ENCODE data around the gene KSR2.

Gene KSR2

DNA sequence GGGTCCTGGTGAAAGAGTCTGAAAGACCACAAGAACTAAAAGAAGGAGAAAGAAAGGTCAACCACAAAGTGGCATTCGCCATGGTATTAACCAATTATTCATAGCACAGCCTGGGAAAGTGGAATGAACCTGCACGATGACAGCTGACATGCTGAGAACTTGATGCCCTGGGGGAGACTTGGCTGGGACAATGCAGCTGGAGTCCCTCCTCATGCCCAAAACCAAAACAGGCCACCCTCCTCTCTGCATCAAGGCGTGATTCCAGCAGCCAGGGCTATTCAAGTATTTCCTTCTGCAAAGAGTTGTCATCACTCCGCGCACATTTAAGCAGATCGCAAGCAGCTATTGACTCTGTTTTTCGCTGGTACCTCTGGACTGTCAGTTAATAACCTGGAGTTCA is 440.3 kb downstream of the KSR2 start:
- no peak for DNase-seq (ENCODE audit: low read depth in 3 of 3)

DNA sequence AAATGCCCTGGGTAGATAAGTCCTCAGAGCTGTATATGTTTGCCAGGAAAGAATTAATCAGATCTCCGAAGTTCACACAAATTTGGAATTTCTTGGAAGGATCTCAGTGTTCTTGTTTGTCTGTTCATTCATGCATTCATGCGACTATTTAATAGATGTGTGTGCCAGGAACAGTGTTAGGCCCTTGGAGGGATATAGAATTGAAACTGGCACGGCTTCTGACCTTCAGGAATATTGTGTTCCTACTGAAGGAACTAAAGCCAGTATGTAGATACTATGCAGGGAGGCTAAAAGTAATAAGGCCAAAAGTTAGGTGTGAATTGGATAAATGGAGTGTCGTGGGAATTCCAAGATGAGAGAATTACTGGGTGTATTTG is 441.3 kb downstream of the KSR2 start:
- no peak for DNase-seq (ENCODE audit: low read depth in 3 of 3)

- no peak for DNase-seq (ENCODE audit: low read depth in 3 of 3)
These were observed 441.9 kb downstream of the KSR2 start for GRCh38 chr12:117526757-117527478.

- DNase-seq (ENCODE audit: low read depth in 3 of 3) = no peak
These were observed 443.0 kb downstream of the KSR2 start for GRCh38 chr12:117525766-117526165.

DNA sequence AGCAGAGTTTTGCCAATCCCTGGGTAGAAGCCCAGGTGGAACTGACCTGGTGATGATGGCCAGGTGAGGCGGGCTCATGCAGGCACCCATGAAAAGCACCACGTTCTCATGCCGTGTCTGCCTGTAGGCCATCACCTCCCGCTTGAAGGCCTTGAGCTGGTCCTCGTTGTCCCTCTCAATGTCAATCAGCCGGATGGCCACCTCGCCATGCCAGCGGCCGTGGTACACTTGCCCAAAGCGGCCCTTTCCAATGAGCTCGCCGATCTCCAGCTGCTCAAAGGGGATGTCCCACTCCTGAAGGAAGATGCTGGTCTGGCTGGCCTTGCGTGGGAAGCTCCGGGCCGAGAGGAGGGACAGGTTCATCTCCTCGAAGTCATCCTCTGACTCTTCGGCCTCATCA is 444.0 kb downstream of the KSR2 start:
- no peak for DNase-seq (ENCODE audit: low read depth in 3 of 3)

GRCh38 chr12:117523971-117524370 is 444.8 kb downstream of the KSR2 start:
- no peak for DNase-seq (ENCODE audit: low read depth in 3 of 3)

DNA sequence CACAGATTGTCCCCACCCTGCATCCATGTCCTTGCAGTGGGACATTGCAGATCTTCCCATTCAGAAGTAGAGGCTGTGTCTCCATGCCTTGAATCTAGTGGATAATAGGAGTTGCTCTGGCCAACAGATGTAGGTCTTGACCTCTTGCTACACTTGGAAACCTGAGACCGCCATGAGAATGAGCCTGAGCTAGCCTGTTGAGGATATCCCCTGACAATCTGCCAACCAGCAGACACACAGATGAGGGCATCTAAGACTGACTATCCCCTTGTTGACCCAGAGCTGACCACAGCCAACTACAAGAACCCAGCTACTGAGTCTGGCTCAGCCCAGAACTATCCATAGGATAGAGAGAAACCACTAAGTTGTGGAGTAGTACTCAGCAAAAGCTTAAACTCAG is 446.2 kb downstream of the KSR2 start:
- DNase-seq (ENCODE audit: low read depth in 3 of 3) = no peak

- no peak for DNase-seq (ENCODE audit: low read depth in 3 of 3)
These were observed 446.9 kb downstream of the KSR2 start for GRCh38 chr12:117521867-117522266.

DNA sequence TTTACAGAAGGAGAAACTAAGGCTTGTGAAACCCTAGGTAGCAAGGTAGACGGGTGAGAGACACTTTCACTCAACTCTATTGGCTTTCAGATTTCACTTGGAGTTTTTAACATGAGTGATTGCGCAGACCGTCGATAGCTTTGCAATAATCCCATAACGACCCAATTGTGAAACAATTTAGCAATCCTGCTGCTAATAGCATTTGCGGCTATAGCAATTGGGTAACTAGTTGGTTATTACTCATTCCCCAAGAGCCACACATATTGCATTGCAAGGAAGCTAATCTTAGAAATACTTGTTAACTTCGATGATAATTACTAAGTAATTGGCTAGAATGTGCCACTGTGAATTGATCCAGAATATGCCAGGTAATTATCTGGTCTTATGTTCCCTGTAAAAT is 447.4 kb downstream of the KSR2 start:
- no peak for DNase-seq (ENCODE audit: low read depth in 3 of 3)

DNA sequence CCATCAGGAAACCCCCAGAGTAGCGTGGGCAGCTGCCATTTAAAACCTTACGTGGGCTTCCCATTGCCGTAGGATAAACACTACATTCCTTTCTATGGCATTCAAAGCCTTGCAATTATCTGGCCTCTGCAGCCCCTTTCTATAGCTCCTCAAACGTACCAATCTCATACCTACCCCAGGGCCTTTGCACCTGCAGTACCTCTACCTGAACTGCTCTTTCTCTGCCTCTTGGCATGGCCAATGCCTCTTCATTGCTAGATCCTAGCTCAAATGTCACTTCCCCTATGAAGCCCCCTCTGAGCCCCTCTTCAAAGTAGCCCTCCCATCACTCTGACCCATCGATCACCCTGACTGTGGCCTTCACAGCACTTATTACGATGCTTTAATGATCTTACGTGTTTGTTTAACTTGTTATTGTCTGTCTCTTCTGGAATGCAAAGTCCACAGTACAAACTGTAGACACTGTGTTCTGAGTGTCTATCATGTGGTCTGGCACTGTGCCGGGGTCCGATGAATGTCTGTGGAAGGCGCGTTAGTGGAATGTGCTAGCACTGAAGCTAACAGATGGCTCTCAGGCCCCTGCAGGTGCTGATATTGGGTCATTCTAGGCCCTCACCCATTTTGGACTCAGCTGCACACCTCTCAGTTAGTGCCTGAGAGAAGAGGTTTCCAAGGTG is 450.1 kb downstream of the KSR2 start:
- DNase-seq (ENCODE audit: low read depth in 3 of 3) = no peak

DNA sequence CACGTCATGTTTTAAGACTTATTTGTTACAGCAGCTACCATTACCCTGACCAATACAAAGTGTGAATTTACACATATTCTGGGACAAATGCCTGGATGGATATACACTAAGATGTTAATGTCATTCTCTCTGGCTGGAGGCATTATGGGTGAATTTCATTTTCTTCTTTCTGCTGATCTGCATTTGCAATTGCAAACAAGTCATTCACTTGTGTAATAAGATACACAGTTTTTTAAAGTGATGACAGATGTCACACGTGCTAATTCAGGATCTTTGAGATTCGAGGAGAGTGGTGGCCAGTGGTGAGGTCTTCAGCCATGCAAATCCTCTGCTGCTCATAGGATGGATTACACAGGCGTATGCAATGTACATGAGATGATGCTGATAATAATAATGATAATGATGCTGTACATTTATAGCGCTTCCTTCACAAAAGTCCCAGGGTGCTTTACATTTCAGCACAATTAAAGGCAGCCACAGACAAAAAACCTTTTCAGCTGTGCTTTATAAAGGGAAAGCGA is 451.5 kb downstream of the KSR2 start:
- DNase-seq (ENCODE audit: low read depth in 3 of 3) = no peak

DNA sequence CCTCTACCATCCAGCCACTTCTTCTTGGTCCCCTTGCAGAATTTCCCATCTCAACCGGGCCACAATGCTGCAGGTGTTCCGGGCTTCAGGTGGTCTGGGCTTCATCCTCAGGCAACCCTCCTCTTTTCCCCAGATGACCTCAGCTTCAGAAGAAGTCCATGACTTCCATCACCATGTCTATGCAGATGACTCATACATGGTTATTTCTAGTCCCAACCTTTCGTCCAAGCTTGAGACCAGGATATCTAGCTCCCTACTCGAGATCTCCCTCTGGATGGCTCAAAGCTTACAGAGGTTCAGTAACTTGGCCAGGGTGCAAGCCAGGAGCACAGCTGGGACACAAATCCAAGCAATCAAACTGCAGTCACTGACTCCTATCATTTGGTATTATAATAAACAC is 452.8 kb downstream of the KSR2 start:
- no peak for DNase-seq (ENCODE audit: low read depth in 3 of 3)

DNA sequence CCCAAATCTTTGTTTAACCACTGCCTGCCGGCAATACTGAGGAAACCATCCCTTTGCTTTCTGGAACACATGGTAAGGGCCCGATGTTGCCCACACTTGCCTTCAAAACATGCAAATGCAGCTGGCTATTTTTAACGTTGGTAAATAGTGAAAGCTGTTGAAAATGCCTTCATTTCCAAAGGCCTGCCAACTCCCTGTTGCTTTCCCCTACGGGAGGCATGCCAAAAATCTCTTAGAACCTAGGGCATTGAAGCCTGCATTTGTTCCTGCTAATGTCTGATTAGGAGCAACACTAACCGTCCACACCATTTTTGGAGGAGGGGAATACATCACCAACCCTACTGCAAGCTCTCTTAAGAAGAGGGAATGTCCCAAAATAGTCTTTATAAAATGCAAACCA is 454.8 kb downstream of the KSR2 start:
- no peak for DNase-seq (ENCODE audit: low read depth in 3 of 3)

DNA sequence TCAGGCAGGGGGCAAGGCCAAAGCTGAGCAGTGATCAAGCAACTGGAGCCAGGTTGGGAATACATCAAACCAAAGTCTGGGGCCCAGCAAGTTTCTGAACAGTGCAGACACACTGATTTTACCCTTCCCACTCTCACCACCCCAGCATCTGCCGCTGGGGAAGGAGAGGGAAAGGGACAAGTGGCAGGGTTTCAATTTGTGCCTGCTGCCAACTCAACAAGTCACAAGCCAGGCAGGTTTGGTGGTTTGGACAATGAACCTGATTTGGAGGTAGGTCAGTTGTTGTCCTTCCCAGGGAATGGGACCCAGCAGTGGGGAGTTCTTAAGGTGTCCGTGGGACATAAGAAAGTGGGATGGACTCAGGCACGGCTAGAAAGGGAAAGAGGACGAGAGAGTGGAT is 455.4 kb downstream of the KSR2 start:
- no peak for DNase-seq (ENCODE audit: low read depth in 3 of 3)

DNA sequence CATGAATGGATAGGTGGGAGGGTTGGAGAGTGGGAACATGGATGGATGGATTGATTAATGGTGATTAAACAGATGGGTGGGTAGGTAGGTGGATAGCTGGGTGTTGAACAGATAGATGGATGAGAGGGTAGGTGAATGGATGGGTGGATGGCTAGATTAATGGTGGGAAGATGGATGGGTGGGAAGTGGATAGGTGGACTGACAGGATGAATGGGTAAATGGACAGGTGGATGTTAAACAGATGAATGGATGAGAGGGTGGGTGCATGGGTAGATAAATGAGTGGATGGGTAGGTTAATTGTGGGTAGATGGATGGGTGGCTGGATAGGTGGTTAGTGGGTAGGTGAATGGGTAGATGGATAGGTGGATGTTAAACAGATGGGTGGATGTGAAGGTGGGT is 460.3 kb downstream of the KSR2 start:
- DNase-seq (ENCODE audit: low read depth in 3 of 3) = no peak

DNA sequence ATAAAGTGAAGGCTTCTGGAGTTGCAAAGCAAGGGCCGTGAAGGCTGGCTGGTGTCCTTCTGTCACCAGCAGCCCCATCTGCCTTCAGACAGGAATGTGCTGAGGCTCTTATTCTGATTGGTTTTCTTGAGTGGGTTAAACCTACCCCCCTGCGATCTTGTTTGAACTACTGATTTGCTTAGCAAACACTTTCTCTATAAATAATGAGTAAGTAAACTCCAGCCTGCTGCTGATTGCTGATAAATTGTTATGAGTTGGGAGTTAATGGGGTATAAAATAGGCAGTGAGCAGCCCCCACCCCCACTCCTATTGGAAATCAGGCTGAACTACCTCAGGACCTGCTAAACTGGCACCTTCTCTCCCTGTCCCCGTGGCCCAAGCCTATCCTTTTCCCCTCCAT is 461.2 kb downstream of the KSR2 start:
- DNase-seq (ENCODE audit: low read depth in 3 of 3) = no peak

GRCh38 chr12:117506333-117506732 is 462.5 kb downstream of the KSR2 start:
- DNase-seq (ENCODE audit: low read depth in 3 of 3) = no peak

GRCh38 chr12:117502633-117503032 is 466.2 kb downstream of the KSR2 start:
- no peak for DNase-seq (ENCODE audit: low read depth in 3 of 3)

DNA sequence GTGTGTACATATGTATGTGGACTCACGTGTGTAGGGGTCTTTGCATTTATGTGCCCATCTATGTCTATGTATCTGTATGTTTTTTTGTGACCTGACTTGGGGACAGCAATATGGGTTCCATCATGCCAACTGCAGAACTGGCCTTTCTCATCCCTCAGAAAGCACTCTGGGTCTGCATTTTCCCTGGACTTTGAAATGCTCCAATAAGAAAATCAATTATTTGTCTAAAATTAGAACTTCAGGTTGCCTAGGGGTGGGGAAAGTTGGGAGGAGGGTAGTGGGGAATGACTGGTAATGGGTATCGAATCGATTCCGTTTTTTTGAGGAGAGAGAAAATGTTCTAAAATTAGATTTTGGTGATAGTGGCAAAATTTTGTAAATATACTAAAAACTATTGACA is 466.6 kb downstream of the KSR2 start:
- DNase-seq (ENCODE audit: low read depth in 3 of 3) = no peak

DNA sequence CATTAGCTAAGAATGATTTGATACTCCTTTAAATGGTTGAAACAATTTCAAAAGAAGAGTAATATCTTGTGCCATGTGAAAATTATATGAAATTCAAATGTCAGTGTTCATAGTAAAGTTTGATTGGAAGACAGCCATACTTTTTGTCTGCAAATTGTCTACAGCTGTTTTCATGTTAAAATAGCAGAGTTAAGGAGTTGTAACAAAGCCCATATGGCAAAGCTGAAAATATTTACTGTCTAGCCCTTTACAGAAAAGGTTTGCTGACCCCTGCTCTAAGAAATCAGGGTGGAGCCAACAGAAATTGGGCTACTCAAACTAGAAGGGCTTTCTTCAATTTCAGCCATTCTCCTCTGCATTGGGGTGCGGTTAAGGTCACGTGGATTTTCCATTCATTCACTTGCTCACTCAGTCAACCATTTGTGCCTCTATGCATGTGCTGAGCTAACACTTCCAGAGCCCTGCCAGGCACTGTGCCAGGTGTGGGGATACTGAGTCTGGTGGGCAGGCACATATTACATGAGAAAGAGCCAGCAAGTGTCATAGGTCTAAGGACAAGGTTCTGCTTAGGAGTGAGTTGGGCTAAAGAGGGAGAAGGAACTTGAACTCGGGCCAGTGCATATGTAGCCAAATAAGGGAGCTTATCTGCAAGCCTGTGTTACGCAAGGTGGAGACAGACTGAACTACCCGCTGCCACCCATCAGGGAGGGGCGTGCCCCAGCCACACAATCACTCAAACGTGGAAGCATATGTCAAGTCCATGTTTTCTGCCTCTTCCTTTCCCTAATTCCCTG is 467.5 kb downstream of the KSR2 start:
- no peak for DNase-seq (ENCODE audit: low read depth in 3 of 3)

GRCh38 chr12:117499759-117500485 is 468.9 kb downstream of the KSR2 start:
- DNase-seq (ENCODE audit: low read depth in 3 of 3) = no peak

- DNase-seq (ENCODE audit: low read depth in 3 of 3) = no peak
These were observed 469.9 kb downstream of the KSR2 start for GRCh38 chr12:117498880-117499279.

Data from stimulated activated CD4-positive, alpha-beta T cell treated with anti-CD3 and anti-CD28 coated beads, TNF-alpha, amount 100 ng/mL, for 24 hours (primary cell).